GM21619 (cell line): Measurements from ENCODE around the gene ANXA1.
A peak's percentile ranks its signal among the peaks of the same experiment; 100 is the strongest.

ENCODE experiments used
- ATAC-seq: cut with Tn5 transposase; IDR thresholded peaks from one replicate; pipeline ENCODE4 v1.9.1; 2021; ENCODE audit not compliant: unreplicated experiment

Gene ANXA1

DNA sequence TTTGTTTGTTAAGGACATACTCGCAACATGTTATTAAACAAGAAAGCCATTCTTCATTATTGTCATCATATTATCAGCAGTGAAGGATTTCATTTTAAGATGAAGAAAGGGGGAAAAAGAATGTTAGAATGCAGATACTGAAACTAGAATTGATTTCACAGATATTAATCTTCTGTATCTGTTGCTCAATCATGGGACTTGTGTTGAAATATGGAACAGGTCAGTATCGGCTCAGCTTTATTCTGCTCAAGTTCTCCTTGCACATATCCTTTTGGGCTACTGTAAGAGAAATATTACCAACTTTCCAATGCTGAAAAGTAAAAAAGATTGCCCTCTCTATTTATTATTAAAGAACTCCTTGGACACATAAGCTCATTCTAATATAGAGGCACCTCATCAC, 13.8 kb upstream of the ANXA1 start:
- ATAC-seq = no peak

GRCh38 chr9:73138516-73138915, 13.1 kb upstream of the ANXA1 start:
- ATAC-seq = no peak

DNA sequence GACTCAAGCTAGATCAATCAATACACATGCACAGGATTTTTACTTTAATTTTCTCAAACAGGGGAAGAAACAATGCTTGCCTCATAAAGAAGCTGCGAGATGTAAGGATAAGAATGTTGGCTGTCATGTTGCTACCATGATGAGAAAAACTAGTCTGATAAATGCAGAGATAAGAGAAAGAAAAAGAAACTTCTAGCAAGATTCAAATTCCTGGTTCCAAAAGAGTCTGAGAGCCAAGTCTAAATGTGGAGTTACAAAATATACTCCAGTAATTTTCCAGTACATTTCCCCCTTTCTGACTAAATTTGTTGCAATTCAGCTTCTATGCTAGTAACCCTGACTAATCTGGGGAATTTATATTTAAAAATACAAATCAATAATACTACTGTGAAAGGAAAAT, 10.4 kb upstream of the ANXA1 start:
- ATAC-seq = no peak

DNA sequence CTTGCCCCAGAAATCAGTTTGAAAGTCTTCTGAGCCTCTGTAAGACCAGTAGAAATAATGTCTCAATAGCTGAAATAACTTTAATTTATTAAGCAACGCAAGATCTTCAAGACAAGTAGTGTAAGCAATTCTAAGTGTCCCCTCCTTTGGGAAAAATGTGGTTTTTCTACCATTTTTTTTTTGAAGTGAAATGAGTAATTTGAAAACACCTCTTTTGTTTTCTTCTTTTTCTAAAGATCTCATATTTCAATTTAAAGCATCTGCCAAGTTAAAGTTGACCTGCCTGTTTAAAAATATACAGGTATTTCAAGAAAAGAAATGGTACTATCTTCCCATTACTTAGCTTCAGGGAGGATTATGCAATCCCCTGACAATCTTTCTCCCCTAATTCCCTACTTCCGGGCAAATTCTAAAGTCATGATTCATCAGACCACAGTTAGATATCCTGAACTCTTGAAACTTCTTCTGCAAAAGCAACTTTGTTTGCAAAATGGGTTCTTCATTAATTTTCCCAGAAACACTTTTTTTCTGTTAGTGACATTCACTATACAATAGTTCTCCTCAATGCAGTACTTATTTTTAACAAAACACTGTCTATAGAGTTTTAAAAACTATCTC, 7.8 kb upstream of the ANXA1 start:
- no peak for ATAC-seq

DNA sequence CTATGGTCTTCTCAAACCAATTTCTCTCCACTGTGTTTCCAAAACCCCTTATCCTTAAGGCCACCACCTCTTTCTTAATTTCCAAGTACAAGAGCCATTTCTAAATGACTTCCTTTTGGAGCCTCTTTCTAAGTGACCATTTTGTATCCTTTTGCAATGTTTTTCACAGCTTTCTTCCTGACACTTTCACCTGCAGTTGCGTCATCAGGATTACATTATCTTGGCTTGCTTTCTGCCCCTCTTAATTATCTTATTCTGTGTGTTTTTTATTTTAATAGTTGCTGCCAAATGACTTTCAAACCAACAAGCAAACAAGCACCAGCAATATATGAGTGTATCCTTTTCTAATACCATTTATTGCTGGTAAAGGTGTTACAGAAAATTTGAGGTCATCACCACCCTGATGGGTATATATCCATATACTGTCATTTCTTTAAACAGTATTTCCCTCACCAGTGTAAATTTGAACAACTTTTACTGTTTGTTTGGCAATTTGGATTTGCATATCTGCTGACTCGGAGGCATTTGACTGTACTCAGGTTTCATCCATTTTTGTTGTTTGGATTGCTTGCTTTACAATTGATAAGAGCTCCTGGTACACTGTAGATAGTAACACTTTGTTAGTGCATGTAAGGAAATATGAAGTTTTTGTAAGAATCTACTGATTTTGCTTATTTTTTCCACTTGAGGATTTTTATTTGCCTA, 5.4 kb upstream of the ANXA1 start:
- ATAC-seq = no peak

GRCh38 chr9:73148447-73148937, 3.2 kb upstream of the ANXA1 start:
- no peak for ATAC-seq

DNA sequence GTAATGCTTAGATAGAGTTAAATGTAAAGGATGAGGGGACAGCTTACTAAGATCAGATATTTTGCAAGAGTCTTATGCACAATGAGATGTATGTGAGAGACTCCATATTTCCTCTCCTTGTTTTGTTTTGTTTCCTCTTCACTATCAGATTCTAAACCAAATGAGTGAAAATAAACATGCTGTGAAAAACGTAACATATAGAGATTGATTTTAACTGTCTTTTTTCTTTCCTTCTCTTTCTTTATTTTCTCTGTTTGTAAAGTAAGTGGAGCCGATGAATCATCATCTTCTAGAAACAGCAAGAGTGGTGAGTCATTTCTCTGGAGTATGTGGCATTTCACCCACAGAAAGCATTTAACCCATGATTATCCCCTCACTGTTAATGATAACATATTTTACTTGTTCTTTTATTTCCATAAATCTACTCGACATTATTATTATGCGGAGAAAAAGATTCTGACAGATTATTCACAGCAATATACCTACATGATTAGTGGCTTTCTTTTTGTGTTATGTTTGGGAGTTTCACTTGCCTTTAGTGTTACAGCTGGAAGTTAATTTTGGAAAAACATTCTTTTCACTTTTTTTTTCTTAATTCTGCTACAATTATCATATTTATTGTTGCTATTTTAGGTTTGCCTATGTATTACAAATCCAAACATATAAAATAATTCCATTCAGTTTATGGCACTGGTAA, 2.1 kb upstream of the ANXA1 start:
- ATAC-seq = peak; percentile 73

GRCh38 chr9:73152543-73152844, 829 bp downstream of the ANXA1 start:
- ATAC-seq = no peak

GRCh38 chr9:73152953-73153352, 1.3 kb downstream of the ANXA1 start:
- peak; percentile 61 for ATAC-seq

DNA sequence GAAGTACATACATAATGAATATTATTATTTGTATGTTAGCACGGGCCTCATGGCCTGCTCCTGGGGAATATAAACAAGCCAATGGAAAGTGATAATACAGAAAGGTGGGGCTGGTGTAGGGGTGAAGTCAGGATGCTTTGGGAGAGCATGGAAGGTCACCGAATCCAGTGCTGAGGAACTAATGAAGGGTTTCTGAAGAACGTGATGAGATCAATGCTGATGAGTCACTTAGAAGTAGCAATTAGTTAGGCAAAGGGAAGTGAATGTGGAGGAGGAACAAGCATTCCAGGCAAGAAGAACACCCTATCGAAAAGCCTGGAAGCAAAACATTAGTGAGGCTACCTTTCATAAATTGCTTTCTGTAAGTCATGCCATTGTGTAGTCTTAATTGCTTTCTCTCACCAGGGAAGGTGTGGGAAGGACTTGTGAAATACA, 2.1 kb downstream of the ANXA1 start:
- ATAC-seq = no peak

DNA sequence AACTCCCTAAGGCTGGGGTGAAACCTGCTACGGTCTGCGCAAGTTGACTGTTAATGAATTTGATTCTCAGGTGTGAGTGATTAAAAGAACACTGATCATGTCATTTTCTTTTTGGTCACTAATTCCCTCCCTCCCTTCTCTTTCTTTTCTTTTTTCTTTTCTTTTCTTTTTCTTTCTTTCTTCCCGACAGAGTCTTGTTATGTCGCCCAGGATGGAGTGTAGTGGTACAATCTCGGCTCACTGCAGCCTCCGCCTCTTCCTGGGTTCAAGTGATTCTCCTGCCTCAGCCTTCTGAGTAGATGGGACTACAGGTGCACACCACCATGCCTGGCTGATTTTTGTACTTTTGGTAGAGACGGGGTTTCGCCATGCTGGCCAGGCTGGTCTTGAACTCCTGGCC, 2.6 kb downstream of the ANXA1 start:
- no peak for ATAC-seq

DNA sequence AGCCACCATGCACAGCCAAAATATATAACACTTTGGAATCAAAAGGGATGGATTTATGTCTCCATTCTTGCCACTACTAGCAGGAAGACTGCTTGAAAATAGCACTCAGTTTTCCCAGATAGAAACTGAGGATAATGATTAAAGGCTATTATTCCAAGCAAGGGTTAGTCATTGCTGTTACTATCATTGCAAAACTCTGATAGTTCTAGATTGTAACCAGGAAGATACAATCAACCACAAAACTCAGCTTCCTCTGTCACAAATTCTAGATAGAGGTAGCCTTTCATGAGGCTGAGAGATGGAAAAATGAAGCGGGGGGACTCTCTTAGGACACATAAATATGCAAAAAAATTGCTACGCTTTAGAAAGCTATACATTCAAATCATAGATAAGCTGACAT, 3.1 kb downstream of the ANXA1 start:
- no peak for ATAC-seq

GRCh38 chr9:73155377-73155776, 3.7 kb downstream of the ANXA1 start:
- no peak for ATAC-seq

GRCh38 chr9:73155968-73156864, 4.6 kb downstream of the ANXA1 start:
- ATAC-seq = no peak

GRCh38 chr9:73156865-73157187, 5.2 kb downstream of the ANXA1 start:
- ATAC-seq = no peak

GRCh38 chr9:73157811-73158210, 6.1 kb downstream of the ANXA1 start:
- ATAC-seq = no peak

GRCh38 chr9:73158723-73159122, 7.1 kb downstream of the ANXA1 start:
- ATAC-seq = no peak

- ATAC-seq = no peak
Observed at GRCh38 chr9:73160868-73161267, 9.2 kb downstream of the ANXA1 start.

- no peak for ATAC-seq
Observed at GRCh38 chr9:73162987-73163768, 11.5 kb downstream of the ANXA1 start.

DNA sequence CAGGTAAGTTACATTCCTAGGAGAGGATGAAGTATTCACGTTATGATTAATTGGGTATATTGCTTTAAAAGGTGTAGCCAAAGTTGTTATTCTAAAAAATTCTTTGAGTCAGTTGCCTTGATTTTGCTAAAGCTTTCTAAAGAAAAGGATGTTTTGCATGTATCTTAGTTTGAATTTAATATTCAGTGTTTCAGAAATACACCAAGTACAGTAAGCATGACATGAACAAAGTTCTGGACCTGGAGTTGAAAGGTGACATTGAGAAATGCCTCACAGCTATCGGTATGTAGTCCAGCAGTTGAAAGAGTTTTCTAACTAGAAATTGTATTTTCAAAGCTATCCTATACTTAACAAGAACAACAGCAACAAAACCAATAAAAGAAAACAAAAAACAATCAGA, 14.2 kb downstream of the ANXA1 start:
- ATAC-seq = no peak

GRCh38 chr9:73166468-73166867, 14.8 kb downstream of the ANXA1 start:
- no peak for ATAC-seq
